Measurements from ENCODE around the gene ABCF1. TPM values are rescaled to one million over a fixed set of nuclear protein-coding genes. Genes with fewer than 3 reads are reported as not detected.

The ABCF1 gene
- total RNA-seq, 1 experiment from 2014 or later: 53.3 TPM

DNA sequence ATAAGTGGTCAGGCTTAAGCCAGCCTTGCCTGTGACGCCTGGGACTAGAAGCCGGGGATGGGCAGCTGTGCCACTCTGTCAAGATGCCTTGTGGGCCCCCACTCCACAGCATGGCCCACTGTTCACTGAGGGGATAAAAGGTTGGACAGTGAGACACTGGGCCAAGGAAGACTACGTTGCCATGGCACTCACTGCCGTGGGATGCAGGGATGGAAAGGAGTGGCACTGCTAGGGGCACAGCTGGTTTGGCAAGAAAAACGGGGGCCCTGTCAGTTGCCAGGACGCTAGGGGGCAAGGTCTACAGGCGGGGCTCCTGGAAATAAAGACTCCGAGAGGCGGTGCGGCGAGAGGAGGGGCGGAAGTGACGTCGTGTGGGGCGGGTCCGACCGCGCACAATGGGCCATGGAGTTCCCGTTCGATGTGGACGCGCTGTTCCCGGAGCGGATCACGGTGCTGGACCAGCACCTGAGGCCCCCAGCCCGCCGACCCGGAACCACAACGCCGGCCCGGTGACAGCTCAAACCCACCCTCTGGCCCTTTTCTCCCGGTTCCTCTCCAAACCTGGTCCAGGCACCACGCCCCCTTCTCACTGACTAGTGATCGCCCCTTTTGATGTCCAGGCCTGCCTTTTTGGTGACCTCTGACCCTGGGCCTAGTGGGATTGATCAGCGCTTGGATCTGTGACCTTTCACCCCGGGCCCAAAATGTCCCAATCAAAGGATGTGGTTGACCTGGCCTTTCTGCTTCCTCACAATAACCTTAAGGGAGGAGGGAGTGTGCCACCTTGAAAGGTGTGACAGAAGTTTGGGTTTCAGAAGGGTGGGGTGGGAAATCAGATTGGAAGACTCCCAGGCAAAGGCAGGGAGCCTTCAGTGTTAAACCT lies 55.5 kb downstream of the ABCF1 start, which contains the start of gene ATAT1 (continued):
- no peak for TF ChIP-seq EZH2phosphoT487 (IDR thresholded peaks at IDR 0.05; ENCODE audit: borderline replicate concordance)
- no peak for TF ChIP-seq ZNF274 (IDR thresholded peaks at IDR 0.05; ENCODE audit: low read depth, low read length)
- TF ChIP-seq, protein P1, sequence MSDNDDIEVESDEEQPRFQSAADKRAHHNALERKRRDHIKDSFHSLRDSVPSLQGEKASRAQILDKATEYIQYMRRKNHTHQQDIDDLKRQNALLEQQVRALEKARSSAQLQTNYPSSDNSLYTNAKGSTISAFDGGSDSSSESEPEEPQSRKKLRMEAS (IDR thresholded peaks at IDR 0.05): no peak
- TF ChIP-seq FOSL1 (IDR thresholded peaks at IDR 0.05; ENCODE audit: low read depth): no peak

GRCh38 chr6:30635834-30636233 lies 64.6 kb downstream of the ABCF1 start:
- ChIA-PET POLR2A (no interaction called here), CTCF (no interaction called here), RAD21 (ENCODE audit: low non-redundant PET in 1 of 2, low total read pairs in 2 of 2, uncharacterized antibody in 2 of 2, unreplicated experiment in 2 of 2) (no interaction called here)
- Histone ChIP-seq H3K36me3 (ENCODE audit: control insufficient read depth in 1 of 2, insufficient read depth in 2 of 2, low read length in 2 of 2) (peaks cover 5 to 18% of the 10 kb centered on the region in 2 experiments; a peak in 3 of 4 replicates), H3K4me1 (ENCODE audit: control insufficient read depth in 1 of 2, insufficient read depth in 2 of 2, low read length in 2 of 2) (peaks cover 0 to 2% of the 10 kb centered on the region in 2 experiments; a peak in 1 of 4 replicates), H3K27me3 (ENCODE audit: insufficient read depth, low read length) (no peaks in the 10 kb centered on the region), H3K9me3 (ENCODE audit: control insufficient read depth in 1 of 2, insufficient read depth in 1 of 2, low read depth in 1 of 2, low read length in 2 of 2) (no peaks in the 10 kb centered on the region), H3K4me2 (ENCODE audit: low read length) (no peak overlapping the region), H3K9ac (ENCODE audit: low read length) (no peak overlapping the region), H3K4me3 (replicated peaks in 1 of 2; ENCODE audit: low read depth in 1 of 2, low read length in 2 of 2) (no peak overlapping the region), H3K9me2 (ENCODE audit: insufficient read depth) (no peaks in the 10 kb centered on the region), H2AFZ (ENCODE audit: low read depth, low read length, poor library complexity, severe bottlenecking) (no peak overlapping the region), H3K27ac (ENCODE audit: low read depth, low read length) (no peak overlapping the region), H3K79me2 (ENCODE audit: insufficient read depth, low read length) (no peaks in the 10 kb centered on the region), H4K20me1 (ENCODE audit: insufficient read depth) (no peaks in the 10 kb centered on the region)
- TF ChIP-seq ZFX (IDR thresholded peaks at IDR 0.05) (no peak), TCF7L2 (IDR thresholded peaks at IDR 0.05; ENCODE audit: borderline replicate concordance, extremely low read depth, insufficient read depth, insufficient read length) (no peak), CEBPB (IDR thresholded peaks at IDR 0.05; ENCODE audit: low read depth) (no peak), EZH2 (IDR thresholded peaks at IDR 0.05) (no peak), YY1 (IDR thresholded peaks at IDR 0.05; ENCODE audit: extremely low read depth, insufficient replicate concordance, low read depth, low read length) (no peak), CBX3 (IDR thresholded peaks at IDR 0.05; ENCODE audit: low read depth) (no peak), ZBTB33 (IDR thresholded peaks at IDR 0.05; ENCODE audit: extremely low read depth, insufficient replicate concordance, low read length) (no peak), SP1 (IDR thresholded peaks at IDR 0.05; ENCODE audit: low read depth) (no peak), RAD21 (IDR thresholded peaks at IDR 0.05; ENCODE audit: low read depth) (no peak), POLR2A (IDR thresholded peaks at IDR 0.05; ENCODE audit: borderline replicate concordance, extremely low read depth, insufficient read depth, insufficient read length) (no peak), SIN3A (IDR thresholded peaks at IDR 0.05; ENCODE audit: low read depth) (no peak), SRF (IDR thresholded peaks at IDR 0.05; ENCODE audit: low read depth) (no peak), ZNF274 (IDR thresholded peaks at IDR 0.05; ENCODE audit: low read depth, low read length) (no peak), FOSL1 (IDR thresholded peaks at IDR 0.05; ENCODE audit: low read depth) (no peak)
- TF ChIP-seq, protein P2, sequence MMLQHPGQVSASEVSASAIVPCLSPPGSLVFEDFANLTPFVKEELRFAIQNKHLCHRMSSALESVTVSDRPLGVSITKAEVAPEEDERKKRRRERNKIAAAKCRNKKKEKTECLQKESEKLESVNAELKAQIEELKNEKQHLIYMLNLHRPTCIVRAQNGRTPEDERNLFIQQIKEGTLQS (IDR thresholded peaks at IDR 0.05): no peak
- TF ChIP-seq, protein P3, sequence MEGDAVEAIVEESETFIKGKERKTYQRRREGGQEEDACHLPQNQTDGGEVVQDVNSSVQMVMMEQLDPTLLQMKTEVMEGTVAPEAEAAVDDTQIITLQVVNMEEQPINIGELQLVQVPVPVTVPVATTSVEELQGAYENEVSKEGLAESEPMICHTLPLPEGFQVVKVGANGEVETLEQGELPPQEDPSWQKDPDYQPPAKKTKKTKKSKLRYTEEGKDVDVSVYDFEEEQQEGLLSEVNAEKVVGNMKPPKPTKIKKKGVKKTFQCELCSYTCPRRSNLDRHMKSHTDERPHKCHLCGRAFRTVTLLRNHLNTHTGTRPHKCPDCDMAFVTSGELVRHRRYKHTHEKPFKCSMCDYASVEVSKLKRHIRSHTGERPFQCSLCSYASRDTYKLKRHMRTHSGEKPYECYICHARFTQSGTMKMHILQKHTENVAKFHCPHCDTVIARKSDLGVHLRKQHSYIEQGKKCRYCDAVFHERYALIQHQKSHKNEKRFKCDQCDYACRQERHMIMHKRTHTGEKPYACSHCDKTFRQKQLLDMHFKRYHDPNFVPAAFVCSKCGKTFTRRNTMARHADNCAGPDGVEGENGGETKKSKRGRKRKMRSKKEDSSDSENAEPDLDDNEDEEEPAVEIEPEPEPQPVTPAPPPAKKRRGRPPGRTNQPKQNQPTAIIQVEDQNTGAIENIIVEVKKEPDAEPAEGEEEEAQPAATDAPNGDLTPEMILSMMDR (IDR thresholded peaks at IDR 0.05 in 2 of 3, conservative IDR thresholded peaks at IDR 0.05 in 1 of 3; ENCODE audit: borderline replicate concordance in 1 of 3, insufficient read depth in 1 of 3, low read depth in 2 of 3, low read length in 2 of 3): no peak
- ATAC-seq (no peak), DNase-seq (ENCODE audit: low read depth, low spot score) (no peak)
- BruUV-seq (replicated peaks): no TSS peak
- intact Hi-C loops (cut with micrococcal nuclease): no loop called here

Measured in HCT116 (cell line).